Esophagus muscularis mucosa (tissue), 4 donors: ENCODE data around the gene YTHDC2.

ENCODE experiments used
- CTCF ChIP-seq, 3 experiments: fragments of 200-600 bp in 2 of 3; fragments of 450-650 bp in 1 of 3; sonication (generic) in 2 of 3; IDR thresholded peaks; one replicate each; pipeline ENCODE4 v1.5.1; 2017 to 2019; ENCODE audit warnings: antibody characterized with exemption in 3 of 3, mild to moderate bottlenecking in 2 of 3, moderate library complexity in 1 of 3
- EP300 ChIP-seq: sonication (generic); formaldehyde crosslinking; IDR thresholded peaks from one replicate; pipeline ENCODE4 v1.6.1; 2017; ENCODE audit warnings: antibody characterized with exemption
- POLR2A ChIP-seq: fragments of 450-650 bp; IDR thresholded peaks from one replicate; pipeline ENCODE4 v1.6.1; 2017; ENCODE audit warnings: antibody characterized with exemption, moderate library complexity, mild to moderate bottlenecking, low read depth
- POLR2AphosphoS5 ChIP-seq, 2 donors: sonication (generic); formaldehyde crosslinking; IDR thresholded peaks; one replicate each; pipeline ENCODE4 v1.6.1; 2017; ENCODE audit warnings: antibody characterized with exemption in 2 of 2

- no peak for TF ChIP-seq EP300
- TF ChIP-seq CTCF (IDR thresholded peaks at IDR 0.05): no peak
- no peak for TF ChIP-seq POLR2A
- TF ChIP-seq POLR2AphosphoS5 (IDR thresholded peaks at IDR 0.05): no peak
Measured at GRCh38 chr5:113490317-113490716, 23.2 kb upstream of the YTHDC2 start.
